Omental fat pad (tissue), 4 donors: ENCODE measurements around the gene AMER3. TPM values are rescaled to one million over a fixed set of nuclear protein-coding genes. Genes with fewer than 3 reads are reported as not detected.

ENCODE experiments used
- ATAC-seq: fragments of 150-250 bp; one replicate; pipeline ENCODE4 v1.9.1; 2016; ENCODE audit warnings: mild to moderate bottlenecking, moderate library complexity; ENCODE audit not compliant: low FRiP score
- DNase-seq: peaks from one replicate; pipeline ENCODE4 v3.0.0-alpha.2; 2019; ENCODE audit warnings: low spot score
- CTCF ChIP-seq, 3 donors: fragments of 450-650 bp; IDR thresholded peaks; one replicate each; pipeline ENCODE4 v1.5.1; 2016 to 2017; ENCODE audit warnings: antibody characterized with exemption in 3 of 3, mild to moderate bottlenecking in 3 of 3, moderate library complexity in 2 of 3
- total RNA-seq, 4 donors: library from RNA; depleted of rRNA; stranded (reverse); fragments of >200 nt; gene quantifications; one replicate each; pipeline ENCODE4 v1.1.0, GENCODE V29; 2016

The AMER3 gene
- total RNA-seq, 4 donors from 2014 or later, result not detected

- DNase-seq (no peak), ATAC-seq (peak; percentile 49)
- no peak for TF ChIP-seq CTCF (IDR thresholded peaks at IDR 0.05)
Measured at GRCh38 chr2:130756053-130756873, 923 bp downstream of the AMER3 start.

GRCh38 chr2:130756874-130757668 lies 1.7 kb downstream of the AMER3 start:
- TF ChIP-seq CTCF (IDR thresholded peaks at IDR 0.05), result no peak
- no peak for DNase-seq

GRCh38 chr2:130759906-130760753 lies 4.8 kb downstream of the AMER3 start:
- TF ChIP-seq CTCF (IDR thresholded peaks at IDR 0.05), result no peak
- ATAC-seq (no peak), DNase-seq (no peak)

More at GRCh38 chr2:130756874-130757668, 1.7 kb downstream of the AMER3 start:
- no peak for ATAC-seq

- ATAC-seq (no peak), DNase-seq (no peak)
Measured at GRCh38 chr2:130760754-130761751, 5.7 kb downstream of the AMER3 start.

GRCh38 chr2:130762031-130762909 lies 6.9 kb downstream of the AMER3 start:
- ATAC-seq (no peak), DNase-seq (no peak)
- TF ChIP-seq CTCF (IDR thresholded peaks at IDR 0.05), result no peak

More at GRCh38 chr2:130760754-130761751, 5.7 kb downstream of the AMER3 start:
- no peak for TF ChIP-seq CTCF (IDR thresholded peaks at IDR 0.05)
